Measurements from ENCODE around the gene LPCAT3. TPM values are rescaled to one million over a fixed set of nuclear protein-coding genes. Genes with fewer than 3 reads are reported as not detected.
"Not testable (repeated sequence)": the region's sequence is repeated elsewhere in the genome, so short reads cannot be mapped to it uniquely, and the experiment has no call there.

LPCAT3 gene
- total and polyA plus RNA-seq, 8 donors, result 22.4 to 36.5 (median 32.0) TPM

GRCh38 chr12:7012024-7012607 lies 6.2 kb downstream of the LPCAT3 start:
- DNase-seq (no peak), FAIRE-seq (no peak), ATAC-seq (no peak)
- H3K4me3 ChIP-seq, result no peak overlapping the region
- H3K4me1 ChIP-seq, result peaks cover 11 to 28% (median 16%) of the 10 kb centered on the region in 3 donors
- 52 to 78% methylated on average over 4 of the region's 4 CpGs for WGBS, 2 donors
- H3K9me3 ChIP-seq, result no peaks in the 10 kb centered on the region
- H3K27ac ChIP-seq, result no peak overlapping the region
- TF ChIP-seq CTCF (IDR thresholded peaks at IDR 0.05), result no peak
- intact Hi-C loops (cut with DNase I), result no loop called here
- H3K27me3 ChIP-seq, result no peaks in the 10 kb centered on the region
- no peaks in the 10 kb centered on the region for H3K36me3 ChIP-seq

GRCh38 chr12:7011398-7011797 lies 6.9 kb downstream of the LPCAT3 start:
- H3K27ac ChIP-seq; H3K36me3 ChIP-seq; H3K27me3 ChIP-seq; ATAC-seq; H3K9me3 ChIP-seq; H3K4me3 ChIP-seq; DNase-seq; intact Hi-C loops (cut with DNase I); FAIRE-seq: not testable (repeated sequence)
- WGBS, 2 donors, result 79 to 87% methylated on average over 4 of the region's 4 CpGs
- H3K4me1 ChIP-seq, result peaks cover 16 to 26% (median 16%) of the 10 kb centered on the region in 3 donors

GRCh38 chr12:7009512-7009911 lies 8.8 kb downstream of the LPCAT3 start:
- FAIRE-seq (no peak), DNase-seq (no peak), ATAC-seq (no peak)
- Histone ChIP-seq H3K36me3 (no peaks in the 10 kb centered on the region), H3K27me3 (no peaks in the 10 kb centered on the region), H3K4me3 (no peak overlapping the region), H3K27ac (no peak overlapping the region), H3K4me1 (peaks cover 9 to 27% (median 25%) of the 10 kb centered on the region in 3 donors), H3K9me3 (no peaks in the 10 kb centered on the region)
- TF ChIP-seq CTCF (IDR thresholded peaks at IDR 0.05), result no peak
- intact Hi-C loops (cut with DNase I), result no loop called here

- H3K27me3 ChIP-seq, result no peaks in the 10 kb centered on the region
- intact Hi-C loops (cut with DNase I), result no loop called here
- FAIRE-seq (no peak), ATAC-seq (no peak), DNase-seq (no peak)
- peaks cover 9 to 27% (median 26%) of the 10 kb centered on the region in 3 donors for H3K4me1 ChIP-seq
- 87 to 90% methylated on average over 2 of the region's 2 CpGs for WGBS, 2 donors
- H3K4me3 ChIP-seq, result no peak overlapping the region
- no peak for TF ChIP-seq CTCF (IDR thresholded peaks at IDR 0.05)
- H3K9me3 ChIP-seq, result no peaks in the 10 kb centered on the region
- H3K27ac ChIP-seq, result no peak overlapping the region
- H3K36me3 ChIP-seq, result no peaks in the 10 kb centered on the region
Measured at GRCh38 chr12:7008864-7009263, 9.4 kb downstream of the LPCAT3 start.

- no peak for DNase-seq
- no peaks in the 10 kb centered on the region for H3K36me3 ChIP-seq
- H3K27me3 ChIP-seq, result no peaks in the 10 kb centered on the region
- peak overlapping the region in 1 of 4 donors; percentile 37 for H3K27ac ChIP-seq
- no peak for ATAC-seq
- H3K9me3 ChIP-seq, result no peaks in the 10 kb centered on the region
- TF ChIP-seq CTCF (IDR thresholded peaks at IDR 0.05), result no peak
- intact Hi-C loops (cut with DNase I), result no loop called here
- no peak for FAIRE-seq
- no peak overlapping the region for H3K4me3 ChIP-seq
- H3K4me1 ChIP-seq, result peaks cover 9 to 27% (median 26%) of the 10 kb centered on the region in 3 donors
- WGBS, 2 donors, result 71 to 73% methylated on average over 3 of the region's 3 CpGs
Measured at GRCh38 chr12:7006639-7007038, 11.6 kb downstream of the LPCAT3 start.
